ENCODE measurements around the gene PIK3C2G.

- TF ChIP-seq CTCF (IDR thresholded peaks at IDR 0.05) (no peak), ZFX (IDR thresholded peaks at IDR 0.05; ENCODE audit: borderline replicate concordance) (no peak)
Measured at GRCh38 chr12:18629916-18630315, 368.6 kb downstream of the PIK3C2G start.
